ENCODE measurements around the gene SH3BP5L.

SH3BP5L gene

GRCh38 chr1:248825136-248825535, 579 bp downstream of the SH3BP5L start:
- no peak for DNase-seq

GRCh38 chr1:248824701-248825100, 1.0 kb downstream of the SH3BP5L start:
- no peak for DNase-seq

- no peak for DNase-seq
These were observed 1.4 kb downstream of the SH3BP5L start for GRCh38 chr1:248824301-248824700.

- no peak for DNase-seq
These were observed 2.2 kb downstream of the SH3BP5L start for GRCh38 chr1:248823517-248824001.

- no peak for DNase-seq
These were observed 3.3 kb downstream of the SH3BP5L start for GRCh38 chr1:248822148-248823032.

GRCh38 chr1:248821641-248822040, 4.1 kb downstream of the SH3BP5L start:
- DNase-seq, result no peak

GRCh38 chr1:248821101-248821500, 4.6 kb downstream of the SH3BP5L start:
- DNase-seq, result no peak

- no peak for DNase-seq
These were observed 5.6 kb downstream of the SH3BP5L start for GRCh38 chr1:248820041-248820585.

- DNase-seq, result no peak
These were observed 7.0 kb downstream of the SH3BP5L start for GRCh38 chr1:248818505-248819374.

GRCh38 chr1:248817065-248817464, 8.7 kb downstream of the SH3BP5L start:
- peak; percentile 19 for DNase-seq

- no peak for DNase-seq
These were observed 9.5 kb downstream of the SH3BP5L start for GRCh38 chr1:248816042-248816851.

- DNase-seq, result no peak
These were observed 10.2 kb downstream of the SH3BP5L start for GRCh38 chr1:248815407-248816034.

- DNase-seq, result no peak
These were observed 11.4 kb downstream of the SH3BP5L start for GRCh38 chr1:248814351-248814750.

- DNase-seq, result no peak
These were observed 12.2 kb downstream of the SH3BP5L start for GRCh38 chr1:248813546-248813945.

- no peak for DNase-seq
These were observed 12.8 kb downstream of the SH3BP5L start for GRCh38 chr1:248812736-248813425.

- DNase-seq, result no peak
These were observed 13.9 kb downstream of the SH3BP5L start for GRCh38 chr1:248811514-248812490.

GRCh38 chr1:248810727-248811513, 14.8 kb downstream of the SH3BP5L start:
- DNase-seq, result no peak

- no peak for DNase-seq
These were observed 15.6 kb downstream of the SH3BP5L start for GRCh38 chr1:248810000-248810726.

Measured in activated CD4-positive, alpha-beta T cell treated with anti-CD3 and anti-CD28 coated beads, Interleukin-10, Interleukin-2, amounts not matched to agents 100 ng/mL and 50 ng/mL, durations not matched to agents 16 hours and 8 hours (primary cell).